OCI-LY1 (cell line): ENCODE results near the gene CCDC192.

ENCODE experiments used
- CTCF ChIP-seq: fragments of 200-600 bp; sonication (generic), shearing (Covaris generic); IDR thresholded peaks from 2 replicates; pipeline ENCODE4 v1.5.1; 2017; ENCODE audit warnings: mild to moderate bottlenecking, antibody characterized with exemption, low read length, moderate library complexity, mixed read lengths
- EZH2 ChIP-seq: fragments of 200-600 bp; sonication (generic), shearing (Covaris generic); IDR thresholded peaks from 2 replicates; pipeline ENCODE4 v1.8.0; 2017; ENCODE audit warnings: borderline replicate concordance, mixed run types, mild to moderate bottlenecking, antibody characterized with exemption, low read length, moderate library complexity, mixed read lengths

- TF ChIP-seq CTCF (no peak), EZH2 (no peak)
Observed at GRCh38 chr5:127785098-127785927, 82.1 kb downstream of the CCDC192 start.
